ENCODE measurements around the gene PIGS.

DNA sequence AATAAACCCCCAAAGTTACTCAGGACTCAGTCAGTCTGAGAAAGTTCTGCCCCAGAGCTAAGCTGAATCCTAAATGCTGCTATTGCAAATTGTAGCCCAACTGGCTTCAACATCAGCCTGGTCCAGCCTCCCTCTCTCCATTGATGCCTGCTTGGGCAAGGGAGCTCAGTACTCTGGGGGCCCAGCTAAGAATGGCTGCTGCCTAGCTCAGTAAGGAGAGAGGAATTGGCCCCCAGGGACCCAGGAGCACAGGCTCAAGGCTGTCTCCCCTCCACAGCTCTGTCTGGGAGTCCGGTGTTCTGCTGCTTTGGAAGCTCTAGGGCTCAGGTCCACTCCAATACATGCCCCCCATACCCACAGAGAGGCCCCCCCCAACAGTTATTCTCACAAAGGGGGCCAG lies 20.5 kb downstream of the PIGS start:
- TF ChIP-seq TAF1 (IDR thresholded peaks at IDR 0.05; ENCODE audit: low read depth, low read length) (no peak), POLR2A (IDR thresholded peaks at IDR 0.05; ENCODE audit: low read depth, low read length) (no peak), POLR2AphosphoS5 (IDR thresholded peaks at IDR 0.05; ENCODE audit: low read depth, low read length) (no peak), SPI1 (IDR thresholded peaks at IDR 0.05; ENCODE audit: low read depth, low read length) (no peak), POU2F2 (IDR thresholded peaks at IDR 0.05; ENCODE audit: low read depth, low read length) (no peak), PAX5 (IDR thresholded peaks at IDR 0.05; ENCODE audit: insufficient read depth, low read length, severe bottlenecking) (no peak)
